GM13976 (cell line): ENCODE measurements around the gene AUTS2.
"Not testable (repeated sequence)": the region's sequence is repeated elsewhere in the genome, so short reads cannot be mapped to it uniquely, and the experiment has no call there.

Experiments used
- DNase-seq: peaks from one replicate; pipeline ENCODE4 v3.0.0; 2012; ENCODE audit warnings: low spot score
- CTCF ChIP-seq: IDR thresholded peaks from 2 replicates; pipeline ENCODE4 v1.5.1; 2012; ENCODE audit warnings: borderline replicate concordance, mild to moderate bottlenecking; ENCODE audit not compliant: insufficient read depth; ENCODE audit errors: extremely low read depth, missing control alignments, control extremely low read depth
- in situ Hi-C: fragments of 300-500 bp; cut with MboI; formaldehyde crosslinking; loops from one replicate; pipeline ENCODE4 v1.12.0; 2022; ENCODE audit warnings: low sequenced_read_pairs, mixed read lengths, inconsistent platforms; ENCODE audit not compliant: unreplicated experiment

Gene AUTS2

GRCh38 chr7:70810558-70811139 is 1212.4 kb downstream of the AUTS2 start:
- DNase-seq, result no peak
- TF ChIP-seq CTCF, result no peak
- in situ Hi-C loops, result no loop called here

GRCh38 chr7:70812511-70812910 is 1214.2 kb downstream of the AUTS2 start:
- in situ Hi-C loops, result no loop called here
- no peak for DNase-seq
- TF ChIP-seq CTCF, result peak; percentile 3

- in situ Hi-C loops, DNase-seq: not testable (repeated sequence)
Measured at GRCh38 chr7:70822490-70822889, 1224.2 kb downstream of the AUTS2 start.

GRCh38 chr7:70829221-70830059 is 1231.2 kb downstream of the AUTS2 start:
- peak; percentile 79 for TF ChIP-seq CTCF
- in situ Hi-C loops, result loop anchor here (25.0 kb wide), 1 partner anchor 908 kb away; no protein-coding TSS in a partner anchor
- DNase-seq, result peak; percentile 74

GRCh38 chr7:70830060-70830395 is 1231.8 kb downstream of the AUTS2 start:
- in situ Hi-C loops, result loop anchor here (25.0 kb wide), 1 partner anchor 907 kb away; no protein-coding TSS in a partner anchor
- DNase-seq, result no peak
- TF ChIP-seq CTCF, result no peak

GRCh38 chr7:70830426-70830825 is 1232.2 kb downstream of the AUTS2 start:
- in situ Hi-C loops, result loop anchor here (25.0 kb wide), 1 partner anchor 907 kb away; no protein-coding TSS in a partner anchor
- no peak for TF ChIP-seq CTCF
- no peak for DNase-seq

- in situ Hi-C loops, result loop anchor here (25.0 kb wide), 1 partner anchor 904 kb away; no protein-coding TSS in a partner anchor
- DNase-seq, result no peak
- TF ChIP-seq CTCF, result no peak
Measured at GRCh38 chr7:70833726-70834125, 1235.5 kb downstream of the AUTS2 start.
